ENCODE results near the gene LAMP2. TPM values are rescaled to one million over a fixed set of nuclear protein-coding genes. Genes with fewer than 3 reads are reported as not detected.

LAMP2 gene
- total RNA-seq, 1 experiment from 2014 or later = 119 TPM

DNA sequence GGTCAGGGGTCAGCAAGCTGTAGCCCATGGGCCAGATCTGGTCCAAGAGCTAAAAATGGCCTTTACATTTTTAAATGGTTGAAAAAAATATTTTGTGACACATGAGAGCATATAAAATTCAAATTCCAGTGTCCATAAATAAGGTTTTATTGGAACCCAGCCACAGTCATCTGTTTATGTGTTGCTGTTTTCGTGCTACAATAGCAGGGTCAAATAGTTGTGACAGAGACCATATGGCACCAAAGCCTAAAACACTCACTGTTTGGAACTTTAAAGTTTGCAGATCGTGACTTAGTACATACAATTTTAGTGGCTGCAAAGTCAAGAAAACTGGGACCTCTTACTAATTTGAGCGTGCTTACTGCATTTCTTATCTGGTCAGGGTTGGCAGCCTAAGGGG, 29.2 kb downstream of the LAMP2 start:
- H3K4me1 Mint-ChIP-seq (ENCODE audit: low read depth, unreplicated experiment) = no peaks in the 10 kb centered on the region
- H3K27ac Mint-ChIP-seq (ENCODE audit: unreplicated experiment) = no peak overlapping the region
- no peaks in the 10 kb centered on the region for H3K9me3 Mint-ChIP-seq (ENCODE audit: unreplicated experiment)
- Histone ChIP-seq H3K4me1 (no peaks in the 10 kb centered on the region), H3K27me3 (replicated peaks; ENCODE audit: control insufficient read depth, insufficient read depth, low read length) (no peaks in the 10 kb centered on the region), H3K9me3 (no peaks in the 10 kb centered on the region), H3K4me3 (ENCODE audit: low read depth, low read length) (no peak overlapping the region), H3K36me3 (ENCODE audit: control insufficient read depth, insufficient read depth, low read length) (no peaks in the 10 kb centered on the region)
- H3K4me3 Mint-ChIP-seq (ENCODE audit: unreplicated experiment) = no peak overlapping the region
- H3K27me3 Mint-ChIP-seq (ENCODE audit: insufficient read depth, unreplicated experiment) = no peaks in the 10 kb centered on the region
- no peak for DNase-seq
- TF ChIP-seq, protein P1, sequence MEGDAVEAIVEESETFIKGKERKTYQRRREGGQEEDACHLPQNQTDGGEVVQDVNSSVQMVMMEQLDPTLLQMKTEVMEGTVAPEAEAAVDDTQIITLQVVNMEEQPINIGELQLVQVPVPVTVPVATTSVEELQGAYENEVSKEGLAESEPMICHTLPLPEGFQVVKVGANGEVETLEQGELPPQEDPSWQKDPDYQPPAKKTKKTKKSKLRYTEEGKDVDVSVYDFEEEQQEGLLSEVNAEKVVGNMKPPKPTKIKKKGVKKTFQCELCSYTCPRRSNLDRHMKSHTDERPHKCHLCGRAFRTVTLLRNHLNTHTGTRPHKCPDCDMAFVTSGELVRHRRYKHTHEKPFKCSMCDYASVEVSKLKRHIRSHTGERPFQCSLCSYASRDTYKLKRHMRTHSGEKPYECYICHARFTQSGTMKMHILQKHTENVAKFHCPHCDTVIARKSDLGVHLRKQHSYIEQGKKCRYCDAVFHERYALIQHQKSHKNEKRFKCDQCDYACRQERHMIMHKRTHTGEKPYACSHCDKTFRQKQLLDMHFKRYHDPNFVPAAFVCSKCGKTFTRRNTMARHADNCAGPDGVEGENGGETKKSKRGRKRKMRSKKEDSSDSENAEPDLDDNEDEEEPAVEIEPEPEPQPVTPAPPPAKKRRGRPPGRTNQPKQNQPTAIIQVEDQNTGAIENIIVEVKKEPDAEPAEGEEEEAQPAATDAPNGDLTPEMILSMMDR (IDR thresholded peaks at IDR 0.05; ENCODE audit: insufficient read depth in 1 of 2, low read depth in 1 of 2, low read length in 1 of 2, severe bottlenecking in 1 of 2, unreplicated experiment in 1 of 2) = no peak
- POLR2A ChIA-PET = no interaction called here
- H3K36me3 Mint-ChIP-seq (ENCODE audit: insufficient read depth, unreplicated experiment) = peaks cover 25% of the 10 kb centered on the region
- intact Hi-C loops (cut with micrococcal nuclease; ENCODE audit: unreplicated experiment) = no loop called here
- BruUV-seq (replicated peaks) = no TSS peak
- CTCF ChIA-PET = no interaction called here

DNA sequence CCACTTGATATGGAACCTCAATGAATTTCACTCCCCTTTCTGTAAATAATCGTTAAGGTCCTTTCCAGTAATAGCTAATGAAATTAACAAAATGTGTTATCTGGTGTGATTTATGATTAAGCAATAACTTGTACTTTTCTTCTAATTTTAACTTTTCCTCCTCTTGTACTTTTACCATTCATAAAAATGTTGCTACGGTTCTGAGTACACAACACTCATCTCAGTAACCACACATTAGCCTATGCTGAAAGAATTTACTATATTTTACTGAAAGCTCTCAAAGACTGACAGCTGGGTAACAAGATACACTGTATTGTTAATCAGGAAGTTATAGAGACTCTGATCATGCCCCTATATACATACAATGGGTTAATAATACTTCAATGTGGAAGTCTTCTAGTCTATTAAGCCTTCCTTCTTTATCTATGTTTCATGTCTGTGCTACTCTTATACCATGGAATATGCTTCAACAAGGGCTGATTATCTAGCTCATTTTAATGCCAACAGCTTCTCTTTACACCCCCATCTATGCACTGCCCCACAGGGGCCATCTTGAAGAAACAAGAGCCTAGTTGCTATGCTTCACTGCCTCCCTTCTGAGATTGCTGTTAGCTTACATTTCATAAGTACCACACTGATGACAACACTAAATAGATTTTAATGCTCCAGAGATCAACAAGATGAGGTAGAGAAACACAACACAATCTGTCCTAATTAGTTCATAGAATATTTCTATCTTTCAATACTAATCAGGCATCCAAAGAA, 39.1 kb downstream of the LAMP2 start:
- Mint-ChIP-seq H3K27ac (ENCODE audit: unreplicated experiment) (no peak overlapping the region), H3K36me3 (ENCODE audit: insufficient read depth, unreplicated experiment) (peaks cover 11% of the 10 kb centered on the region), H3K9me3 (ENCODE audit: unreplicated experiment) (no peaks in the 10 kb centered on the region), H3K4me1 (ENCODE audit: low read depth, unreplicated experiment) (no peaks in the 10 kb centered on the region), H3K4me3 (ENCODE audit: unreplicated experiment) (no peak overlapping the region), H3K27me3 (ENCODE audit: insufficient read depth, unreplicated experiment) (no peaks in the 10 kb centered on the region)
- Histone ChIP-seq H3K4me3 (ENCODE audit: low read depth, low read length) (no peak overlapping the region), H3K27me3 (replicated peaks; ENCODE audit: control insufficient read depth, insufficient read depth, low read length) (no peaks in the 10 kb centered on the region), H3K4me1 (no peaks in the 10 kb centered on the region), H3K36me3 (ENCODE audit: control insufficient read depth, insufficient read depth, low read length) (no peaks in the 10 kb centered on the region), H3K9me3 (no peaks in the 10 kb centered on the region)
- no TSS peak for BruUV-seq (replicated peaks)
- no peak for DNase-seq
- TF ChIP-seq, protein P1 (IDR thresholded peaks at IDR 0.05; ENCODE audit: insufficient read depth in 1 of 2, low read depth in 1 of 2, low read length in 1 of 2, severe bottlenecking in 1 of 2, unreplicated experiment in 1 of 2) = no peak
- ChIA-PET POLR2A (interaction anchor here (0.6 kb wide), 1 partner anchor 8 kb away, joined by 3 read pairs; no protein-coding TSS in a partner anchor), CTCF (interaction anchor here (0.5 kb wide), 1 partner anchor 49 kb away, joined by 3 read pairs; no protein-coding TSS in a partner anchor)
- intact Hi-C loops (cut with micrococcal nuclease; ENCODE audit: unreplicated experiment) = no loop called here

GRCh38 chrX:120428309-120428708, 40.8 kb downstream of the LAMP2 start:
- intact Hi-C loops (cut with micrococcal nuclease; ENCODE audit: unreplicated experiment) = no loop called here
- ChIA-PET CTCF (no interaction called here), POLR2A (no interaction called here)
- H3K36me3 Mint-ChIP-seq (ENCODE audit: insufficient read depth, unreplicated experiment) = peaks cover 11% of the 10 kb centered on the region
- no peaks in the 10 kb centered on the region for H3K27me3 Mint-ChIP-seq (ENCODE audit: insufficient read depth, unreplicated experiment)
- Histone ChIP-seq H3K27me3 (replicated peaks; ENCODE audit: control insufficient read depth, insufficient read depth, low read length) (no peaks in the 10 kb centered on the region), H3K36me3 (ENCODE audit: control insufficient read depth, insufficient read depth, low read length) (no peaks in the 10 kb centered on the region), H3K4me3 (ENCODE audit: low read depth, low read length) (no peak overlapping the region), H3K9me3 (no peaks in the 10 kb centered on the region), H3K4me1 (no peaks in the 10 kb centered on the region)
- DNase-seq = no peak
- H3K9me3 Mint-ChIP-seq (ENCODE audit: unreplicated experiment) = no peaks in the 10 kb centered on the region
- no peaks in the 10 kb centered on the region for H3K4me1 Mint-ChIP-seq (ENCODE audit: low read depth, unreplicated experiment)
- no peak overlapping the region for H3K27ac Mint-ChIP-seq (ENCODE audit: unreplicated experiment)
- TF ChIP-seq, protein P1 (IDR thresholded peaks at IDR 0.05; ENCODE audit: insufficient read depth in 1 of 2, low read depth in 1 of 2, low read length in 1 of 2, severe bottlenecking in 1 of 2, unreplicated experiment in 1 of 2) = no peak
- H3K4me3 Mint-ChIP-seq (ENCODE audit: unreplicated experiment) = no peak overlapping the region
- BruUV-seq (replicated peaks) = no TSS peak
